Mesenchymal stem cell (in vitro differentiated cells and primary cell): ENCODE results near the gene DYNC1H1. TPM values are rescaled to one million over a fixed set of nuclear protein-coding genes. Genes with fewer than 3 reads are reported as not detected.

Experiments used
- DNase-seq: peaks from one replicate; pipeline ENCODE4 v3.0.0-alpha.2; 2013
- H2AFZ ChIP-seq: one replicate; pipeline ENCODE4 v1.6.1; 2013; ENCODE audit warnings: low read depth, mild to moderate bottlenecking, control low read depth, inconsistent platforms, low read length, moderate library complexity
- H2AK5ac ChIP-seq: 2 replicates; pipeline ENCODE4 v1.6.1; 2013; ENCODE audit warnings: low read length, moderate library complexity, mild to moderate bottlenecking, inconsistent platforms; ENCODE audit not compliant: severe bottlenecking
- H2BK120ac ChIP-seq: one replicate; pipeline ENCODE4 v1.6.1; 2013; ENCODE audit warnings: low read depth, mild to moderate bottlenecking, inconsistent platforms, low read length, moderate library complexity
- H2BK12ac ChIP-seq, 2 experiments: one replicate each; pipeline ENCODE4 v1.6.1; 2013; ENCODE audit warnings: inconsistent platforms in 2 of 2, low read length in 2 of 2, mild to moderate bottlenecking in 2 of 2, moderate library complexity in 2 of 2, control low read depth in 1 of 2
- H2BK15ac ChIP-seq: one replicate; pipeline ENCODE4 v1.6.1; 2013; ENCODE audit warnings: mild to moderate bottlenecking, low read depth, inconsistent platforms; ENCODE audit not compliant: poor library complexity, severe bottlenecking
- H2BK5ac ChIP-seq: 2 replicates; pipeline ENCODE4 v1.6.1; 2013; ENCODE audit warnings: low read depth, mild to moderate bottlenecking, low read length, control low read depth, inconsistent platforms; ENCODE audit not compliant: poor library complexity, severe bottlenecking
- H3K14ac ChIP-seq, 2 experiments: one replicate each; pipeline ENCODE4 v1.6.1; 2013; ENCODE audit warnings: inconsistent platforms in 2 of 2, low read length in 2 of 2, control low read depth in 1 of 2, mild to moderate bottlenecking in 1 of 2, moderate library complexity in 1 of 2
- H3K18ac ChIP-seq, 2 experiments: one replicate each; pipeline ENCODE4 v1.6.1; 2013; ENCODE audit warnings: inconsistent platforms in 2 of 2, low read length in 2 of 2, control low read depth in 1 of 2, low read depth in 1 of 2, mild to moderate bottlenecking in 1 of 2
- H3K23ac ChIP-seq, 2 experiments: one replicate each; pipeline ENCODE4 v1.6.1; 2013; ENCODE audit warnings: inconsistent platforms in 2 of 2, low read length in 2 of 2, mild to moderate bottlenecking in 2 of 2, moderate library complexity in 2 of 2, control low read depth in 1 of 2
- H3K27ac ChIP-seq: 2 replicates; pipeline ENCODE4 v1.5.1; 2013; ENCODE audit warnings: mild to moderate bottlenecking, moderate library complexity, low read length, control low read depth, inconsistent platforms; ENCODE audit not compliant: poor library complexity, severe bottlenecking
- H3K27me3 ChIP-seq, 2 experiments: 2 replicates each; pipeline versions ENCODE4 v1.6.1 to v1.7.0; 2013; ENCODE audit warnings: low read length in 2 of 2, mild to moderate bottlenecking in 2 of 2, moderate library complexity in 2 of 2, control low read depth in 1 of 2, inconsistent platforms in 1 of 2; ENCODE audit not compliant: control insufficient read depth in 1 of 2, insufficient read depth in 1 of 2
- H3K36me3 ChIP-seq, 2 experiments: 2 replicates each; pipeline versions ENCODE4 v1.6.1 to v1.7.0; 2013; ENCODE audit warnings: low read length in 2 of 2, control low read depth in 1 of 2, inconsistent platforms in 1 of 2, low read depth in 1 of 2, mild to moderate bottlenecking in 1 of 2; ENCODE audit not compliant: insufficient read depth in 2 of 2, control insufficient read depth in 1 of 2
- H3K4ac ChIP-seq, 2 experiments: one replicate each; pipeline ENCODE4 v1.6.1; 2013; ENCODE audit warnings: inconsistent platforms in 2 of 2, low read length in 2 of 2, mild to moderate bottlenecking in 2 of 2, moderate library complexity in 2 of 2, control low read depth in 1 of 2, low read depth in 1 of 2
- H3K4me1 ChIP-seq: 2 replicates; pipeline ENCODE4 v1.6.1; 2013; ENCODE audit warnings: low read depth, low read length, control low read depth; ENCODE audit not compliant: control insufficient read depth, insufficient read depth
- H3K4me2 ChIP-seq: 2 replicates; pipeline ENCODE4 v1.6.1; 2013; ENCODE audit warnings: low read length, mild to moderate bottlenecking, inconsistent platforms; ENCODE audit not compliant: poor library complexity, severe bottlenecking
- H3K4me3 ChIP-seq, 2 experiments: 2 replicates each; pipeline versions ENCODE4 v1.5.1 to v1.7.0; 2013; ENCODE audit warnings: low read length in 2 of 2, mild to moderate bottlenecking in 2 of 2, control low read depth in 1 of 2, low read depth in 1 of 2; ENCODE audit not compliant: insufficient read depth in 1 of 2
- H3K79me1 ChIP-seq: replicated peaks from 2 replicates; pipeline ENCODE4 v1.6.1; 2013; ENCODE audit warnings: mild to moderate bottlenecking, control low read depth, low read length, inconsistent platforms; ENCODE audit not compliant: poor library complexity, severe bottlenecking
- H3K9ac ChIP-seq: 2 replicates; pipeline ENCODE4 v1.7.0; 2013; ENCODE audit warnings: mild to moderate bottlenecking, low read length, moderate library complexity
- H3K9me3 ChIP-seq: 2 replicates; pipeline ENCODE4 v1.7.0; 2013; ENCODE audit warnings: mild to moderate bottlenecking, low read length; ENCODE audit not compliant: control insufficient read depth
- H4K8ac ChIP-seq: one replicate; pipeline ENCODE4 v1.6.1; 2013; ENCODE audit warnings: inconsistent platforms, mild to moderate bottlenecking, low read length, moderate library complexity
- H4K91ac ChIP-seq: one replicate; pipeline ENCODE4 v1.6.1; 2013; ENCODE audit warnings: mild to moderate bottlenecking, low read length, inconsistent platforms
- WGBS: methylation state at CpG from one replicate; pipeline ENCODE4 v1.1.7; 2013; ENCODE audit warnings: mixed read lengths; 5-methylcytosine and 5-hydroxymethylcytosine counted together
- small RNA-seq: library from polyadenylated mRNA; stranded (forward); fragments of <200 nt; extraction: miRNeasy Mini kit (QIAGEN cat#:217004); gene quantifications from one replicate; pipeline ENCODE3, GENCODE V24; 2013; ENCODE audit warnings: low read depth

DYNC1H1 gene

GRCh38 chr14:102097441-102098135 lies 133.2 kb downstream of the DYNC1H1 start:
- no peak overlapping the region for H4K8ac ChIP-seq
- H3K36me3 ChIP-seq: peaks cover 0 to 4% of the 10 kb centered on the region in 2 experiments
- H3K4me2 ChIP-seq: no peak overlapping the region
- peaks cover 24% of the 10 kb centered on the region for H3K4me1 ChIP-seq
- H3K27me3 ChIP-seq: no peaks in the 10 kb centered on the region
- no peak overlapping the region for H2BK12ac ChIP-seq
- H3K23ac ChIP-seq: no peak overlapping the region
- no peak overlapping the region for H3K4ac ChIP-seq
- H3K79me1 ChIP-seq: no peaks in the 10 kb centered on the region
- H3K18ac ChIP-seq: no peak overlapping the region
- H3K4me3 ChIP-seq: no peak overlapping the region
- no peak overlapping the region for H2AFZ ChIP-seq
- peak overlapping the region; percentile 57 for H2AK5ac ChIP-seq
- no peak overlapping the region for H4K91ac ChIP-seq
- H3K27ac ChIP-seq: no peak overlapping the region
- no peak overlapping the region for H3K14ac ChIP-seq
- H3K9me3 ChIP-seq: no peaks in the 10 kb centered on the region
- H2BK5ac ChIP-seq: no peak overlapping the region
- H2BK120ac ChIP-seq: no peak overlapping the region
- H3K9ac ChIP-seq: no peak overlapping the region
- DNase-seq: no peak
- WGBS: 58% methylated on average over 6 of the region's 7 CpGs
- H2BK15ac ChIP-seq: no peak overlapping the region

- H2BK120ac ChIP-seq: no peak overlapping the region
- H2BK5ac ChIP-seq: no peak overlapping the region
- H3K23ac ChIP-seq: no peak overlapping the region
- WGBS: 91% methylated on average over 8 of the region's 10 CpGs
- no peak overlapping the region for H3K14ac ChIP-seq
- H2BK15ac ChIP-seq: no peak overlapping the region
- H3K27ac ChIP-seq: no peak overlapping the region
- H2AK5ac ChIP-seq: no peak overlapping the region
- H3K4me1 ChIP-seq: peaks cover 13% of the 10 kb centered on the region
- H2AFZ ChIP-seq: no peak overlapping the region
- peaks cover 0 to 4% of the 10 kb centered on the region in 2 experiments for H3K36me3 ChIP-seq
- no peak overlapping the region for H4K8ac ChIP-seq
- no peak for DNase-seq
- no peak overlapping the region for H3K4me2 ChIP-seq
- no peaks in the 10 kb centered on the region for H3K27me3 ChIP-seq
- no peak overlapping the region for H3K4ac ChIP-seq
- H2BK12ac ChIP-seq: no peak overlapping the region
- no peaks in the 10 kb centered on the region for H3K9me3 ChIP-seq
- H4K91ac ChIP-seq: no peak overlapping the region
- H3K18ac ChIP-seq: no peak overlapping the region
- no peaks in the 10 kb centered on the region for H3K79me1 ChIP-seq
- H3K4me3 ChIP-seq: no peak overlapping the region
- H3K9ac ChIP-seq: no peak overlapping the region
Observed at GRCh38 chr14:102103062-102103695, 138.8 kb downstream of the DYNC1H1 start.

GRCh38 chr14:102105369-102105768 lies 141.0 kb downstream of the DYNC1H1 start:
- no peak overlapping the region for H4K8ac ChIP-seq
- H3K4me3 ChIP-seq: no peak overlapping the region
- H3K9ac ChIP-seq: no peak overlapping the region
- no peak overlapping the region for H3K4ac ChIP-seq
- no peak overlapping the region for H3K23ac ChIP-seq
- H2BK15ac ChIP-seq: no peak overlapping the region
- H2BK120ac ChIP-seq: no peak overlapping the region
- H3K36me3 ChIP-seq: peaks cover 0 to 4% of the 10 kb centered on the region in 2 experiments
- H3K14ac ChIP-seq: peak overlapping the region in 1 of 2 experiments; percentile 19
- WGBS: 88% methylated on average over 4 of the region's 4 CpGs
- H3K79me1 ChIP-seq: no peaks in the 10 kb centered on the region
- no peak overlapping the region for H3K4me2 ChIP-seq
- H2BK12ac ChIP-seq: no peak overlapping the region
- H3K27me3 ChIP-seq: no peaks in the 10 kb centered on the region
- no peak overlapping the region for H4K91ac ChIP-seq
- peaks cover 13% of the 10 kb centered on the region for H3K4me1 ChIP-seq
- no peak for DNase-seq
- H2AFZ ChIP-seq: no peak overlapping the region
- H3K18ac ChIP-seq: no peak overlapping the region
- H3K27ac ChIP-seq: no peak overlapping the region
- H2BK5ac ChIP-seq: no peak overlapping the region
- H3K9me3 ChIP-seq: no peaks in the 10 kb centered on the region
- H2AK5ac ChIP-seq: peak overlapping the region; percentile 57

Small RNA genes lying within 50 kb of the gene (small RNA-seq; reads per million reads assigned to genes)
- not detected for gene AL118558.2
- gene RN7SL472P: not detected
